Measurements from ENCODE around the gene KCNA1. TPM values are rescaled to one million over a fixed set of nuclear protein-coding genes. Genes with fewer than 3 reads are reported as not detected.

KCNA1 gene
- total RNA-seq, 1 donor from 2014 or later: 1.4 TPM

DNA sequence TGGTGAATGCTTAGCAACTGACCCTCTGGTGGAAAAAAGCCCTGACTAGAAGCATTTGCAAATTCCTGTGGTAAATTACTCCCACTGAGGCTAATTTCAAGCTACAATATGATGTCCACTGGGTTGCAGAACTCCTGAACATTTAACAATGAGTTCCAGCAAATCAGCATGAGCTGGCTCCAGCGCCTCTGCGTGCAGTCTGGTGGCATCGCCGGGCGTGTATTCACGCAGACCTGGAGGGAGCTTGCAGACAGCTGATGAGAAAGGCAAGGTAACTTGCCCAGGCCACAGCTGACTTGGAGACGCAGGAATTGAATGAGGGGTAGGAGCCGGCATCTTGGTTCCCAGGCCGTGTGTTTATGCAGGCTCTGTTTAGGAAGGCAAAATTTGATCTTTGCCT is 45.1 kb upstream of the KCNA1 start:
- Histone ChIP-seq H2AFZ (replicated peaks) (no peak overlapping the region), H3K79me2 (ENCODE audit: low read depth) (no peaks in the 10 kb centered on the region), H4K20me1 (ENCODE audit: low read depth) (no peaks in the 10 kb centered on the region), H3K36me3 (no peaks in the 10 kb centered on the region), H3K27ac (no peak overlapping the region), H3K4me3 (no peak overlapping the region), H3K9me3 (ENCODE audit: low read depth) (no peaks in the 10 kb centered on the region), H3K27me3 (peaks cover 30% of the 10 kb centered on the region), H3F3A (ENCODE audit: low read depth) (no peaks in the 10 kb centered on the region), H3K4me2 (no peak overlapping the region), H3K9ac (no peak overlapping the region), H3K4me1 (no peaks in the 10 kb centered on the region)
- Mint-ChIP-seq H3K27me3 (ENCODE audit: insufficient read depth, low read depth) (peaks cover 9% of the 10 kb centered on the region), H3K9me3 (no peaks in the 10 kb centered on the region), H3K36me3 (no peaks in the 10 kb centered on the region), H3K4me1 (peaks cover 9% of the 10 kb centered on the region), H3K27ac (no peak overlapping the region), H3K4me3 (no peak overlapping the region)
- DNase-seq (ENCODE audit: low spot score): no peak
- TF ChIP-seq EZH2phosphoT487 (IDR thresholded peaks at IDR 0.05) (no peak), EZH2 (IDR thresholded peaks at IDR 0.05) (no peak)
- TF ChIP-seq, protein P1, sequence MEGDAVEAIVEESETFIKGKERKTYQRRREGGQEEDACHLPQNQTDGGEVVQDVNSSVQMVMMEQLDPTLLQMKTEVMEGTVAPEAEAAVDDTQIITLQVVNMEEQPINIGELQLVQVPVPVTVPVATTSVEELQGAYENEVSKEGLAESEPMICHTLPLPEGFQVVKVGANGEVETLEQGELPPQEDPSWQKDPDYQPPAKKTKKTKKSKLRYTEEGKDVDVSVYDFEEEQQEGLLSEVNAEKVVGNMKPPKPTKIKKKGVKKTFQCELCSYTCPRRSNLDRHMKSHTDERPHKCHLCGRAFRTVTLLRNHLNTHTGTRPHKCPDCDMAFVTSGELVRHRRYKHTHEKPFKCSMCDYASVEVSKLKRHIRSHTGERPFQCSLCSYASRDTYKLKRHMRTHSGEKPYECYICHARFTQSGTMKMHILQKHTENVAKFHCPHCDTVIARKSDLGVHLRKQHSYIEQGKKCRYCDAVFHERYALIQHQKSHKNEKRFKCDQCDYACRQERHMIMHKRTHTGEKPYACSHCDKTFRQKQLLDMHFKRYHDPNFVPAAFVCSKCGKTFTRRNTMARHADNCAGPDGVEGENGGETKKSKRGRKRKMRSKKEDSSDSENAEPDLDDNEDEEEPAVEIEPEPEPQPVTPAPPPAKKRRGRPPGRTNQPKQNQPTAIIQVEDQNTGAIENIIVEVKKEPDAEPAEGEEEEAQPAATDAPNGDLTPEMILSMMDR (IDR thresholded peaks at IDR 0.05): no peak

DNA sequence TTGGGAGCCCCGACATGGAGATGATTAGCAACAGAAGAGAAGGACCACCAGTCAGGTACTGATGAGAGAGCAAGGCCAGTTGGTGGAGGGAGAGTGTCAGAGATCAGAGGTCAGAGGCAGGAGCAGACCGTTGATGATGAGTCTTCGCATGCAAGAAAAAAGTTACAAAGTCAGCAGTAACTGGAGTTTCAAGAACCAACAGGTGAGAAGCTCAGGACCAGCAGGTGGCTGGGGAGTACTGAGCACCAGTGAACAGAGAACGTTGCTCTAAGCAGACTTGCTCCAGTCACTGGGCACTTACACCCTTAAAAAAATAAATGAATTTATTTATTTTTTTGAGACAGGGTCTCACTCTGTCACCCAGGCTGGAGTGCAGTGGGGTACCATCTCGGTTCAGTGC is 44.5 kb upstream of the KCNA1 start:
- H4K20me1 ChIP-seq (ENCODE audit: low read depth): no peaks in the 10 kb centered on the region
- H3K27ac ChIP-seq: no peak overlapping the region
- no peaks in the 10 kb centered on the region for H3K36me3 ChIP-seq
- H3K27me3 ChIP-seq: peaks cover 29% of the 10 kb centered on the region
- TF ChIP-seq EZH2 (IDR thresholded peaks at IDR 0.05) (no peak), EZH2phosphoT487 (IDR thresholded peaks at IDR 0.05) (no peak)
- TF ChIP-seq, protein P1 (IDR thresholded peaks at IDR 0.05): no peak
- H3F3A ChIP-seq (ENCODE audit: low read depth): no peaks in the 10 kb centered on the region
- Mint-ChIP-seq H3K27me3 (ENCODE audit: insufficient read depth, low read depth) (peaks cover 9% of the 10 kb centered on the region), H3K9me3 (no peaks in the 10 kb centered on the region), H3K4me1 (peaks cover 4% of the 10 kb centered on the region), H3K4me3 (no peak overlapping the region), H3K36me3 (no peaks in the 10 kb centered on the region), H3K27ac (no peak overlapping the region)
- H3K9ac ChIP-seq: no peak overlapping the region
- DNase-seq (ENCODE audit: low spot score): no peak
- H2AFZ ChIP-seq (replicated peaks): no peak overlapping the region
- H3K79me2 ChIP-seq (ENCODE audit: low read depth): no peaks in the 10 kb centered on the region
- H3K9me3 ChIP-seq (ENCODE audit: low read depth): no peaks in the 10 kb centered on the region
- H3K4me2 ChIP-seq: no peak overlapping the region
- no peak overlapping the region for H3K4me3 ChIP-seq
- no peaks in the 10 kb centered on the region for H3K4me1 ChIP-seq

DNA sequence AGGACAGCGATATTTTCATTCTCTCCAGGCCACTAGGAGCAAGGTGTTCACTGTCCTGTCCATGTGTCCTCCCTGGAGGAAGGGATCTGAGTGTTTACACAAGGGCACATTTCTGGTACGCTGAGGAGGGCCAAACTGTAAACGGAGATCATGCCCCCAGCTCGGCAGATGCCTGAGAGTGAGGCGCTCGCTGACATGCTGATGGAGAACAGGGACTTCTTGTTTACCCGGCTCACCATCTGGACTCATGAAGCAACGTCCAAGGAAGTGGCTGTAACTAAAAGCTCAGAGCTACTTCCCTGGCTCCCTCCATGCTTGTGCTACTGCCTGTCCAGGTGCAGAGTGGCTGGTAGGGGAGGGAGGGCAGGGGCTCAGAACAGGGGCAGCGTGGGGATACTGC is 43.4 kb upstream of the KCNA1 start:
- no peak overlapping the region for H3K4me2 ChIP-seq
- no peaks in the 10 kb centered on the region for H3F3A ChIP-seq (ENCODE audit: low read depth)
- Mint-ChIP-seq H3K4me1 (no peaks in the 10 kb centered on the region), H3K4me3 (no peak overlapping the region), H3K27ac (no peak overlapping the region), H3K9me3 (no peaks in the 10 kb centered on the region), H3K36me3 (no peaks in the 10 kb centered on the region), H3K27me3 (ENCODE audit: insufficient read depth, low read depth) (peaks cover 12% of the 10 kb centered on the region)
- no peaks in the 10 kb centered on the region for H3K36me3 ChIP-seq
- no peaks in the 10 kb centered on the region for H3K4me1 ChIP-seq
- H3K9me3 ChIP-seq (ENCODE audit: low read depth): no peaks in the 10 kb centered on the region
- peaks cover 37% of the 10 kb centered on the region for H3K27me3 ChIP-seq
- TF ChIP-seq EZH2 (IDR thresholded peaks at IDR 0.05) (no peak), EZH2phosphoT487 (IDR thresholded peaks at IDR 0.05) (no peak)
- TF ChIP-seq, protein P1 (IDR thresholded peaks at IDR 0.05): no peak
- H3K27ac ChIP-seq: no peak overlapping the region
- no peaks in the 10 kb centered on the region for H3K79me2 ChIP-seq (ENCODE audit: low read depth)
- no peak overlapping the region for H2AFZ ChIP-seq (replicated peaks)
- no peak for DNase-seq (ENCODE audit: low spot score)
- no peak overlapping the region for H3K9ac ChIP-seq
- H4K20me1 ChIP-seq (ENCODE audit: low read depth): no peaks in the 10 kb centered on the region
- no peak overlapping the region for H3K4me3 ChIP-seq
